Activated T-helper 17 cell treated with anti-CD3 and anti-CD28 coated beads, Interleukin-2, amount 50 U/mL, for 72 hours (primary cell): ENCODE measurements around the gene DENND6B. TPM values are rescaled to one million over a fixed set of nuclear protein-coding genes. Genes with fewer than 3 reads are reported as not detected.
"Not testable (repeated sequence)": the region's sequence is repeated elsewhere in the genome, so short reads cannot be mapped to it uniquely, and the experiment has no call there.

Experiments
- ATAC-seq: fragments of 150-1000 bp; cut with Tn5 transposase; replicated peaks from 2 replicates; pipeline ENCODE4 v1.10.0; 2021; ENCODE audit warnings: mild to moderate bottlenecking, moderate library complexity
- H3K27ac Mint-ChIP-seq: one replicate; pipeline ENCODE4 v1.8.0; 2022; ENCODE audit warnings: mixed read lengths
- H3K27me3 Mint-ChIP-seq: one replicate; pipeline ENCODE4 v1.8.0; 2022; ENCODE audit warnings: mixed read lengths
- H3K36me3 Mint-ChIP-seq: one replicate; pipeline ENCODE4 v1.8.0; 2022; ENCODE audit warnings: low read depth, mild to moderate bottlenecking, mixed read lengths
- H3K4me1 Mint-ChIP-seq: one replicate; pipeline ENCODE4 v1.8.0; 2022; ENCODE audit warnings: mixed read lengths
- H3K4me3 Mint-ChIP-seq: one replicate; pipeline ENCODE4 v1.8.0; 2022; ENCODE audit warnings: mild to moderate bottlenecking, mixed read lengths
- H3K9me3 Mint-ChIP-seq: one replicate; pipeline ENCODE4 v1.8.0; 2022; ENCODE audit warnings: mixed read lengths
- total RNA-seq, 2 donors: library from RNA; stranded (reverse); gene quantifications; one replicate each; pipeline ENCODE4 v1.2.3, GENCODE V29; 2022

DENND6B gene
- total RNA-seq, 2 donors from 2014 or later: 3.2 to 6.5 TPM

- H3K4me3 Mint-ChIP-seq, H3K4me1 Mint-ChIP-seq, H3K36me3 Mint-ChIP-seq, H3K9me3 Mint-ChIP-seq, ATAC-seq, H3K27ac Mint-ChIP-seq, H3K27me3 Mint-ChIP-seq: not testable (repeated sequence)
Observed at GRCh38 chr22:50273352-50273751, 53.5 kb downstream of the DENND6B start.

GRCh38 chr22:50272044-50272802 is 54.6 kb downstream of the DENND6B start:
- peak overlapping the region; percentile 15 for H3K4me3 Mint-ChIP-seq
- no peak for ATAC-seq
- H3K4me1 Mint-ChIP-seq: peaks cover 5% of the 10 kb centered on the region
- no peak overlapping the region for H3K27ac Mint-ChIP-seq
- no peaks in the 10 kb centered on the region for H3K27me3 Mint-ChIP-seq
- H3K36me3 Mint-ChIP-seq: no peaks in the 10 kb centered on the region
- no peaks in the 10 kb centered on the region for H3K9me3 Mint-ChIP-seq

GRCh38 chr22:50271519-50271970 is 55.3 kb downstream of the DENND6B start:
- ATAC-seq: peak; percentile 41

GRCh38 chr22:50270666-50271394 is 56.0 kb downstream of the DENND6B start:
- H3K4me3 Mint-ChIP-seq: peak overlapping the region; percentile 61
- H3K27ac Mint-ChIP-seq: no peak overlapping the region
- H3K9me3 Mint-ChIP-seq: no peaks in the 10 kb centered on the region
- peak; percentile 72 for ATAC-seq
- no peaks in the 10 kb centered on the region for H3K27me3 Mint-ChIP-seq
- H3K4me1 Mint-ChIP-seq: peaks cover 5% of the 10 kb centered on the region
- H3K36me3 Mint-ChIP-seq: no peaks in the 10 kb centered on the region

More at GRCh38 chr22:50271519-50271970, 55.3 kb downstream of the DENND6B start:
- peak overlapping the region; percentile 61 for H3K4me3 Mint-ChIP-seq
- peaks cover 5% of the 10 kb centered on the region for H3K4me1 Mint-ChIP-seq
- H3K27ac Mint-ChIP-seq: no peak overlapping the region
- H3K9me3 Mint-ChIP-seq: no peaks in the 10 kb centered on the region
- no peaks in the 10 kb centered on the region for H3K36me3 Mint-ChIP-seq
- no peaks in the 10 kb centered on the region for H3K27me3 Mint-ChIP-seq

GRCh38 chr22:50269970-50270665 is 56.7 kb downstream of the DENND6B start, which contains the start of gene MAPK11:
TSS of gene MAPK11 (minus strand) at chr22:50270380. CDS start at chr22:50270292, 88 bp downstream.
- H3K27me3 Mint-ChIP-seq: no peaks in the 10 kb centered on the region
- peak within 1 kb of the TSS; percentile 62 for H3K4me3 Mint-ChIP-seq
- peak; percentile 68 for ATAC-seq
- H3K9me3 Mint-ChIP-seq: no peaks in the 10 kb centered on the region
- H3K27ac Mint-ChIP-seq: no peak within 1 kb of the TSS
- no peaks in the 10 kb centered on the region for H3K36me3 Mint-ChIP-seq
- peaks cover 5% of the 10 kb centered on the region for H3K4me1 Mint-ChIP-seq

GRCh38 chr22:50269573-50269969 is 57.2 kb downstream of the DENND6B start:
- H3K9me3 Mint-ChIP-seq: no peaks in the 10 kb centered on the region
- no peaks in the 10 kb centered on the region for H3K27me3 Mint-ChIP-seq
- peak overlapping the region; percentile 62 for H3K4me3 Mint-ChIP-seq
- H3K36me3 Mint-ChIP-seq: no peaks in the 10 kb centered on the region
- no peak overlapping the region for H3K27ac Mint-ChIP-seq
- no peak for ATAC-seq
- peaks cover 5% of the 10 kb centered on the region for H3K4me1 Mint-ChIP-seq

GRCh38 chr22:50268655-50269113 is 58.1 kb downstream of the DENND6B start:
- Mint-ChIP-seq H3K9me3 (no peaks in the 10 kb centered on the region), H3K36me3 (no peaks in the 10 kb centered on the region), H3K27me3 (no peaks in the 10 kb centered on the region), H3K4me3 (peak overlapping the region; percentile 62), H3K4me1 (no peaks in the 10 kb centered on the region), H3K27ac (no peak overlapping the region)
- no peak for ATAC-seq

GRCh38 chr22:50267591-50268390 is 59.0 kb downstream of the DENND6B start:
- Mint-ChIP-seq H3K9me3 (no peaks in the 10 kb centered on the region), H3K27ac (no peak overlapping the region), H3K27me3 (no peaks in the 10 kb centered on the region), H3K36me3 (no peaks in the 10 kb centered on the region), H3K4me3 (peak overlapping the region; percentile 62), H3K4me1 (no peaks in the 10 kb centered on the region)
- no peak for ATAC-seq

- ATAC-seq: no peak
- Mint-ChIP-seq H3K9me3 (no peaks in the 10 kb centered on the region), H3K4me1 (no peaks in the 10 kb centered on the region), H3K36me3 (no peaks in the 10 kb centered on the region), H3K4me3 (no peak overlapping the region), H3K27ac (no peak overlapping the region), H3K27me3 (peaks cover 4% of the 10 kb centered on the region)
Observed at GRCh38 chr22:50266994-50267393, 59.8 kb downstream of the DENND6B start.

- Mint-ChIP-seq H3K4me1 (no peaks in the 10 kb centered on the region), H3K4me3 (no peak overlapping the region), H3K36me3 (no peaks in the 10 kb centered on the region), H3K27me3 (peaks cover 5% of the 10 kb centered on the region), H3K9me3 (no peaks in the 10 kb centered on the region), H3K27ac (no peak overlapping the region)
- ATAC-seq: no peak
Observed at GRCh38 chr22:50264946-50265669, 61.7 kb downstream of the DENND6B start.

- ATAC-seq: no peak
- no peaks in the 10 kb centered on the region for H3K36me3 Mint-ChIP-seq
- H3K27ac Mint-ChIP-seq: no peak overlapping the region
- H3K9me3 Mint-ChIP-seq: no peaks in the 10 kb centered on the region
- H3K4me1 Mint-ChIP-seq: no peaks in the 10 kb centered on the region
- H3K27me3 Mint-ChIP-seq: peaks cover 5% of the 10 kb centered on the region
- no peak overlapping the region for H3K4me3 Mint-ChIP-seq
Observed at GRCh38 chr22:50264104-50264745, 62.6 kb downstream of the DENND6B start.

- no peaks in the 10 kb centered on the region for H3K4me1 Mint-ChIP-seq
- peaks cover 10% of the 10 kb centered on the region for H3K27me3 Mint-ChIP-seq
- no peak for ATAC-seq
- no peaks in the 10 kb centered on the region for H3K36me3 Mint-ChIP-seq
- H3K27ac Mint-ChIP-seq: no peak overlapping the region
- H3K9me3 Mint-ChIP-seq: no peaks in the 10 kb centered on the region
- H3K4me3 Mint-ChIP-seq: no peak overlapping the region
Observed at GRCh38 chr22:50262973-50263617, 63.7 kb downstream of the DENND6B start.
